GM18520 (cell line): ENCODE measurements around the gene DNAL1.

Experiments
- ATAC-seq: cut with Tn5 transposase; IDR thresholded peaks from one replicate; pipeline ENCODE4 v1.9.1; 2021; ENCODE audit not compliant: unreplicated experiment

Gene DNAL1

DNA sequence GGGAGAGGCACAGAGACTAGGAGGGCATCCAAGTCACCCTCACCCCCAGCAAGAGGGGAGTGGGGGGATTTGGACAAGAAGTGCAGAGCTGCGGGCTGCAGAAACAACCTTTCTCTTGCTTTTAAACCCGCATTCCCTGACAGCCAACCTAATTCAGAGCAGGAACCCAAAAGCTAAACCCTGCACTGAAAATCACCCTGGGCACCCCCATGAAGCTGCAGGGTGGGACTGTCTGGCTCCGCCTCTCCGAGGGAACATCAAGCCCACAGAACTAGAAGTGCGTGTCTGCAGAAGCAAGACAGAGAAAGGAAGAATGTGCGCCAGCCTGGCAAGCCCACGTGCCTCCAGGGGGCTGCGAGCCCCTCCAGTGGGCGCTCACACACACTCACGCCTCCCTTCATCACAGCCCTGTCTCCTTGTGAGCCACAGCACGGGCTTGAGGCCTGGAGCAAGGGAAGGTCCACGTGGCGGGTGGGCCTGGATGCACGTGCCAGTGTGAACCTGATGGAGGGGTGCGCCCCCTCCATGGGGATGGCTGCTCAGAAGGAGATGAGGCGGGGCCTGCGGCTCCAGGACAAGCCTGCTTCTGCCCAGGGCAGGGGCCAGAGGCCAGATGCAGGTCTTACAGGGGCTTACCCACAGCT, 97.2 kb downstream of the DNAL1 start:
- ATAC-seq, result no peak

- ATAC-seq, result no peak
Observed at GRCh38 chr14:73742520-73743238, 97.9 kb downstream of the DNAL1 start.

- ATAC-seq, result no peak
Observed at GRCh38 chr14:73743431-73743931, 98.7 kb downstream of the DNAL1 start.

GRCh38 chr14:73744175-73744867, 99.5 kb downstream of the DNAL1 start:
- no peak for ATAC-seq

DNA sequence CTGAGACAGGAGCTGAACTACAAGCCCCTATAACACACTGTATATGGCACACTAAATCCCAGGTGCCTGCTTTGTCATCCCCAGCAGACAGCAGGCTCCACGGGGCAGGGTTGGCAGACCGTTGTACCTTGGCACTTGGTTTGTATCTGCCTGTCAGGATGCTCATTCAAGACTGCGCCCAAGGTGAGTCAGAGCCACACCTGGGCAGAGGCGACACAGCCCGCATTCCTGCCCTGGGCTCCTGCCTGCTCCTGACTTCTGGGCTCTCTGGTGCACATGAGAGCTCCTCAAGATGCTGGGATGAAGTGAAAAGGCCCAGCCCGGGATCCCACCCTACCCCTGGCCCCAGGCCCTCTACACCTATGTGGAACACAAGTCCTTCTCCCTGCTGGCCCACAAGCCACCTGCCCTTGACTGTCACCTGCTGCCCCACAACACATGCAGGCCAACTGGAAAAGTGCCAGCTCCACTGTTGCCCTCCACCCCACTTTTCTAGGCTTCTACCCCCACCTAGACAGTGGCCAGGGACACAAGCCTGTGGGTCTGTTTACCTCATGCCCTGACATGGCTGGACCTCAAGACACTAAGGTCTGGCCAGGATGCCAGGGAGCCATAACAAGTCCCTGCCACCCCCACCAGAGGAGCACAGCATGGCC, 100.2 kb downstream of the DNAL1 start:
- no peak for ATAC-seq

- ATAC-seq, result no peak
Observed at GRCh38 chr14:73745571-73746519, 101.1 kb downstream of the DNAL1 start.

- no peak for ATAC-seq
Observed at GRCh38 chr14:73746520-73747378, 102.0 kb downstream of the DNAL1 start.

DNA sequence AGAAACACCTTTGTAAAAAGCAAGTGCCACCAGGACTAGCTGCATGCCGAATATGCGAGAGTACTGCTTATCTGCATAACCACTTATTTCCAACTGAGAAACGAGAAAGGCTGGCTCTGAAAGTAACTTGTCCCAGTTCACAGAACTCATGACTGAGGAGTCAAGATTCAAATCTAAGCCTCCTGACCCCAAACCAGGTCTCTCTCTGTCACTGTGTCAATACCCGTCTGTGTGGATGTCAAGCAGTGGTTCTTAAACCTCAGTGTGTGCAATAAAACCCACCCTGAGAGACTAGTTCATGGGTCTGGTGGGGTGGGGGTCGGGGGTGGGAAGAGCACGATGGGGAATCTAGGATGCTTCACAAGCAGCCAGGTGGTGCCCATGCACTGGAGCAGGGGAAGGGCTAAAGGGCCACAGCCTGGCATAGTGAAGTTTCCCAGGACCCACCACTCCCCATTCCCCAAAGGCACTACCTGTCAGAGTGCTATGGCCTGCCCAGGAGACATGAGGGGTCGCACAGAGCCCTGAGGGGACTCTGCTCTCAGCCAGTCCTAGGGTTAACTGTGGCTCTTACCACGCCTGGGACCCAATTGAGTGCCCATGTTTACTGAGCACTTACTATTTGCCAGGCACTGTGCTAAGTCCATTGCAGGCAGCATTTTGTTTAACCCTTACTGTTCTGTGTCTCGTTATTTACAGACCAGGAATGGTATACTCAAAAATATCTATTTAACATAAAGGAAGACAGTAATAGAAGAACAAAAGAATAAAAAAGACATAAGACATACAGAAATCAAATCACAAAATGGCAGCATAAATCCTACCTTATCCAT, 102.8 kb downstream of the DNAL1 start:
- no peak for ATAC-seq

GRCh38 chr14:73748858-73749357, 104.1 kb downstream of the DNAL1 start:
- ATAC-seq, result no peak

GRCh38 chr14:73749706-73750530, 105.1 kb downstream of the DNAL1 start:
- ATAC-seq, result no peak

- ATAC-seq, result no peak
Observed at GRCh38 chr14:73750531-73750901, 105.7 kb downstream of the DNAL1 start.

DNA sequence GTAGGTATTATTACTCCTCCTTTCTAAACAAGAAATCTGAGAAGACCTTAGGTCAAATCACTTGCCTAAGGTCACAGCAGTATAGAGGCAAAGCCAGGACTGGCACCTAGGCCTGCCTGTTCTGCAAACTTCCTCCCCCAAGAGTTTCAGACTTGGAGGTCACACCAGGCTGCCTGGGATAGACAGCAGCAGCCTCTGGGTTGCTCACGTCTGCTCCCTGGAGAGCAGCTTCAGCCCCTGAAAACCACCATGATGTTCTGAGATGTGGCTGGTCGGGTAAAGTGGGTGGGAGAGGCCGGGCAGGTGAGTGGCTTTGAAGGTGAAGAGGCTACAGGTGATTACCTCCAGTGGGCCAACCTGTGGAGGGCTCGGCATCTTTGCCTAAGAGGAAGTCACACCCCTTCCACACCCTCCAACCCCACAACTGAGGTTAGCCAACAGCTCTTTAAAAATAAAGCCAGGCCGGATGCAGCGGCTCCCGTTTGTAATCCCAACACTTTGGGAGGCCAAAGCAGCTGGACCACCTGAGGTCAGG, 106.4 kb downstream of the DNAL1 start:
- ATAC-seq, result no peak

- no peak for ATAC-seq
Observed at GRCh38 chr14:73752297-73752992, 107.7 kb downstream of the DNAL1 start.
